Renal cortex interstitium (tissue), 11 donors: Measurements from ENCODE around the gene ROCK1. TPM values are rescaled to one million over a fixed set of nuclear protein-coding genes. Genes with fewer than 3 reads are reported as not detected.
"Not testable (repeated sequence)": the region's sequence is repeated elsewhere in the genome, so short reads cannot be mapped to it uniquely, and the experiment has no call there.

ENCODE experiments used
- DNase-seq, 11 donors: peaks; one replicate each; pipeline ENCODE4 v3.0.0-alpha.2; 2013; ENCODE audit warnings: low read depth in 9 of 11, low spot score in 4 of 11; ENCODE audit errors: extremely low read depth in 1 of 11
- polyA plus RNA-seq, 3 donors: library from polyadenylated mRNA; unstranded; fragments of 120-200 nt; gene quantifications; one replicate each; pipeline ENCODE4 v1.2.1, GENCODE V29; 2013; ENCODE audit not compliant: insufficient read length in 3 of 3

ROCK1 gene
- polyA plus RNA-seq, 3 donors = 59.0 to 70.8 (median 66.9) TPM

DNA sequence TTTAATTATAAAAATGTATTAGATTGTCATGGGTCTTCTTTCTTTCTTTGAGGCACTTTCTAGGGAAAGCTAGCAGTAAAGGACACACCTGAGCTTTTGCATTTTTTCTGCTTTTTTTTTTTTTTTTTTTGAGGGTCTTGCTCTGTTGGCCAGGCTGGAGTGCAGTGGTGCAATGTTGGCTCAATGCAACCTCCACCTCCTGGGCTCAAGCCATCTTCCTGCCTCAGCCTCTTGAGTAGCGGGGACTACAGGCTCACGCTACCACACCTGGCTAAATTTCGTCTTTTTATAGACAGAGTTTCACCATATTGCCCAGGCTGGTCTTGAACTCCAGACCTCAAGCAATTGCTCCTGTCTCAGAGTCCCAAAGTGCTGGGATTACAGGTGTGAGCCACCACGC, 40.5 kb downstream of the ROCK1 start:
- DNase-seq = no peak

DNA sequence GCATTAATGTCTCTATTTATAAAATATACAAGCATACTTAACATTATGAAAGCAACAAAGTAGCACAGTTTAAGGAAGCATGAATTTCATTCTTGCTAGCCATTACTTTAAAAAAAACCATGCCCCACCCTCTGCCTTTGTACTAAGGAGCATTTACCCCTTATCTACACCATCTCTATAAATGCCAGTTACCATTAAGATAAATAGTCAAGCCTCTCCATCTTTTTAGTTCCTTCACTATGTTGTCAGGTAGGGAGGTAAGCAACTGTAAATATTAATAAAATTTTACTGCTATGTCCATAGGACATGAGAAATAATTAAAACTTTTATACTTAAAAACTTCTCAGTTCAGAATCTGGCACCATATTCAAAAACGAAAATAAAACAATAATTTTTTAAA, 42.1 kb downstream of the ROCK1 start:
- DNase-seq = no peak

GRCh38 chr18:21064347-21064746, 47.3 kb downstream of the ROCK1 start:
- DNase-seq = no peak

- DNase-seq = no peak
These were observed 48.6 kb downstream of the ROCK1 start for GRCh38 chr18:21063011-21063410.

GRCh38 chr18:21057112-21057511, 54.5 kb downstream of the ROCK1 start:
- no peak for DNase-seq

DNA sequence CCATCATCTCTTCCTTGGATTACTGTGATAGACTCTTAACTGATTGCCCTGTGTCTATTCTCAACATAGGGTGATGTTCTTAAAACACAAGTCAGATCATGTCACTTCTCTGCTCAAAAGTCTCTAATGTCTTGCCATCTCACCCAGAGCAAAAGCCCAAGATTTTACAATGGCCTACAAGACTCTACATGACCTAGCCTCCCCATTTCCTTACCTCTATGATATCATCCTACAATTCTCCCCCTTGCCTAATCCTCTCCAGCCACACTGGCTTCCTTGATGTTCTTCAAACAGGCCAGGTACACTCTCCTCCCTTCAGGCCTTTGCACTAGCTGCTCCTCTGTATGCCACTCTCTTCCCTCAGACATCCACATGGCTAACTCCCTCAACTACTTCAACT, 55.1 kb downstream of the ROCK1 start:
- DNase-seq = no peak

DNA sequence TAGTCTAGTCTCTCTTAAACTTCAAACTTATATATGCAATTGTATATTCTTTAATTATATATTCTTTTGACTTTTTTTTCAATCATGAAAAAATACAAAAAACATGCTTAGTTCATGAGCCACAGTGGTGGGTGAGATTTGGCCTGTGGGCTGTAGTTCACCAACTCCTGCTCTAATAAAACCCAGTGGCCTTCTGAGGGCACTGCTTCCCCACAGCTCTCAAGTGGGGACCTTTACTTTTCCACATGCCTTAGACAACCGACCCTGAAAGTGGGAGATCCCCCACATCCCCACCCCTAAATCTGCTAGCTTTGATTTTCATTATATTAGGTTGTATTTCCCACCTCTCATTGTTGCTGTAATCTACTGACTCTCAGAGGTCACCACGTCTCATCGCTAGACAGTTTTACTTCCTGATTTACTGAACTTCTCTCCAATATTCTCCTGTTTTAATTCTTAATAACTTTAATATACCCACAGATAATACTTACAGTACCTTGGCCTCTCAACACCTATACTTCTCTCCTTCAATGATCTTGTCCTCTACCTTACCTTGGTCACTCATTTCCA, 57.3 kb downstream of the ROCK1 start:
- no peak for DNase-seq

DNA sequence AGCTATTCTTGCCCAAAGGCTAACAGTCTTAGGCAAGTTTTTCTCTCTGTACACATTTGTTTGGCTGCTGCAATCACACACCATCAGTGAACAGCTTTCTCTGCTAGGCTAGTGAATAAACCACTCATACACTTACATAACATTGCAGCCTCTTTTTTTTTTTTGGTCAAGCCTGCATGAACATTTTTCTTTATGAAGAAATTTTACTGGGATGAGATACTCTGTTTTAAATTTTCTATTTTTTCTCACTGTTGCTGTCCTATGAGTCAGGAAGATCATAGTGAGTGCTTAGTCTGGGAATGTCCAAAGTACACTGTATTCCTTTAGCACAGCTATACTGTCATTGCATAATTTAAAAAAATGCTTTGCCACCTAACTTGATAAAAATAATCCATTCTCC, 58.5 kb downstream of the ROCK1 start:
- no peak for DNase-seq

DNA sequence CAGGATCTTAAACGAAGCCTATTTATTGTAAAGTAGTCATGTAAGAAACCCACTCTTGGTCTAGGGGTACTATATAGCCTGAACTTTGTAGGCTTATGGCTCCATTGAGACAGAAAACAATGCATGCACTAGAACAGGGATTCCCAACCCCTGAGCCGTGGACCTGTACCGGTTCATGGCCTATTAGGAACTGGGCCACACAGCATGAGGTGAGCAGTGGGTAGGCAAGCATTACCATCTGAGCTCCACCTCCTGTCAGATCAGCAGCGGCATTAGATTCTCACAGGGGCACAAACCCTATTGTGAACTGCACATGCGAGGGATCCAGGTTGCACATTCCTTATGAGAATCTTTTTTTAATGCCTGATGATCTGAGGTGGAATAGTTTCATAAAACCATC, 59.2 kb downstream of the ROCK1 start:
- DNase-seq = no peak

GRCh38 chr18:21051620-21052019, 60.0 kb downstream of the ROCK1 start:
- no peak for DNase-seq

DNA sequence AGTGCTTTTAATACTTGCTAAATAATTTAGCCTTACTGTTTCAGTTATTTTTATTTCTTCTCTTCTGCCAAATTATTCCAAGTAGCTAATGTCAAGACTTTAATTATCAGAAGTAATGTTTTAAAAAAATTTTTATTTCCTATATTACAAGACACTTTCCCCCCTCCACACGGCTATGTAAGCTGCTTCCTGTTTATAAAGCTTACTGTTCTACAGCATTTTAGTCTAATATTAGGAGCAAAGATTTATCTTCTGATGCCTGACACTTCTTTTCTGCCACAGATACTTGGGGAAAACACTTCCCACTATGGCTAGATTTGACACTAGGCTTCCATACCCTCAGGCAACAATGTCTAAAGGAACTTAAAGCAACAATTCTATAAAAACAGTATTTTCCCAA, 62.3 kb downstream of the ROCK1 start:
- peak in 1 of 11 donors; percentile 1 for DNase-seq

- no peak for DNase-seq
These were observed 64.5 kb downstream of the ROCK1 start for GRCh38 chr18:21047126-21047525.

- DNase-seq = no peak
These were observed 71.1 kb downstream of the ROCK1 start for GRCh38 chr18:21040466-21040865.

GRCh38 chr18:21038201-21038600, 73.4 kb downstream of the ROCK1 start:
- no peak for DNase-seq

- no peak for DNase-seq
These were observed 79.8 kb downstream of the ROCK1 start for GRCh38 chr18:21031845-21032244.

GRCh38 chr18:21018257-21018656, 93.4 kb downstream of the ROCK1 start:
- DNase-seq = not testable (repeated sequence)

- no peak for DNase-seq
These were observed 99.3 kb downstream of the ROCK1 start for GRCh38 chr18:21012308-21012707.

DNA sequence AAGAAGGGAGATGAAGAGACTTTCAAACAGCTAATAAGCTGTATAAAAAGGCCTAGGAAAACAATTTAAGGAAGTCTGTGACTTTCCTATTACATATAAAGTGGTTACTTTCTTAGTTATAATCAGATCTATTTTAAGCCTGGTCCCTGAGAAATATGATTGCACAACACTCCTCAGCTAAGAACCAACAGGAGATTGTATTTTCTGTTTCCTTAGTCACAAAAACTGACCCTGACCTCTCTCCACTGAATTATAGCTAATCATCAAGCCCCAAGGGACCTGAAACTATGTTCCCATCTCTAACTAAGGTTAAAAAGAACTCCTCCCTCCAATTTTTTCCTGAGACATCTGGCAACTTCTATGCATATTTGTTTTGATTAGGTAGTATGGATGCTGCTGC, 106.9 kb downstream of the ROCK1 start:
- peak in 8 of 11 donors; percentile 3 to 14 (median 8) for DNase-seq

- DNase-seq = no peak
These were observed 110.9 kb downstream of the ROCK1 start for GRCh38 chr18:21000667-21001066.

DNA sequence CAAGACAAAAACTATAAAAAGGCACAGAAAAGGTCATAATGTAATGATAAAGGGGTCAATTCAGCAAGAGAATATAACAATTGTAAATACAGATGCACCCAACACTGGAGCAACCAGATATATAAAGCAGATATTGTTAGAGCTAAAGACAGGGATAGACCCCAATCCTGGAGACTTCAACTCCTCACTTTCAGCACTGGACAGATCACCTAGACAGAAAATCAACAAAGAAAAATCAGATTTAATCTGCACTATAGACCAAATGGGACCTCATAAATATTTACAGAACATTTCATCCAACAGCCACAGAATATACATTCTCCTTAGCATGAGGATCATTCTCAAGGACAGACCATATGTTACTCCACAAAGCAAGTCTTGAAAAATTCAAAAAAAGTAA, 114.2 kb downstream of the ROCK1 start:
- DNase-seq = no peak

- no peak for DNase-seq
These were observed 115.2 kb downstream of the ROCK1 start for GRCh38 chr18:20996418-20996817.

DNA sequence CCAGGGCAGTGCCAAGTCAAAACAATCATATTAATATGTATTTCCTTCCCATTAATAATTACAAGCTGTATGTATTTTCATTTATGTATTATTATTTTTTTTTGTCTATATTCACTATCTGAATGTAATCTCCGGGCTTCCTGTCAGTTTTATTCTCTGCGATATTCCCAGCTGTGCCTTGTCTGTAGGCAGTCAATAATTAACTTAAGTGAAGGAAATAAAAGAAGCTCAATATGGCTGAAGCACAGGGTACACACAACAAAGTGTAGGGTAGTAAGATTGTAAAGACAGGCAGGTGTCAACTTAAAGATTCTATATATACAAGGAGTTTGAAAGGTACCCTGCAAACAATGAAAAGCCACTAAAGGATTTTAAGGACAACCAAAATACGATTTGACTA, 122.9 kb downstream of the ROCK1 start:
- no peak for DNase-seq
